HCT116 (cell line): ENCODE data around the gene NIN.

Experiments
- CTCF ChIP-seq, 3 experiments: fragments of 200-600 bp in 1 of 3; sonication (generic) in 1 of 3; IDR thresholded peaks in 2 of 3; conservative IDR thresholded peaks in 1 of 3; 2 replicates each; pipeline ENCODE4 v1.5.1; 2012 to 2017; ENCODE audit warnings: low read depth in 2 of 3, low read length in 2 of 3, antibody characterized with exemption in 1 of 3, borderline replicate concordance in 1 of 3, control low read depth in 1 of 3, mild to moderate bottlenecking in 1 of 3, mixed read lengths in 1 of 3, mixed run types in 1 of 3, moderate library complexity in 1 of 3; ENCODE audit not compliant: insufficient read depth in 1 of 3
- EZH2phosphoT487 ChIP-seq: fragments of 200-600 bp; IDR thresholded peaks from 2 replicates; pipeline ENCODE4 v1.6.1; 2018; ENCODE audit warnings: antibody characterized with exemption, borderline replicate concordance
- FOSL1 ChIP-seq: IDR thresholded peaks from 2 replicates; pipeline ENCODE4 v1.6.1; 2012; ENCODE audit warnings: low read depth
- POLR2AphosphoS5 ChIP-seq: IDR thresholded peaks from 2 replicates; pipeline ENCODE4 v1.6.1; 2011; ENCODE audit warnings: mild to moderate bottlenecking, low read depth, low read length, moderate library complexity
- REST ChIP-seq: IDR thresholded peaks from 2 replicates; pipeline ENCODE4 v1.6.1; 2012; ENCODE audit warnings: low read depth

- TF ChIP-seq EZH2phosphoT487 (no peak), CTCF (IDR thresholded peaks at IDR 0.05 in 2 of 3, conservative IDR thresholded peaks at IDR 0.05 in 1 of 3; ENCODE audit: borderline replicate concordance in 1 of 3, insufficient read depth in 1 of 3, low read depth in 2 of 3, low read length in 2 of 3) (no peak), FOSL1 (no peak), POLR2AphosphoS5 (no peak), REST (no peak)
These were observed 4.3 kb downstream of the NIN start for GRCh38 chr14:50826681-50827080.
